Activated CD4-positive, alpha-beta T cell treated with anti-CD3 and anti-CD28 coated beads, Interleukin-2, amount 10 ng/mL, durations not matched to agents 7 days and 5 days (primary cell): ENCODE results near the gene MYO7B. TPM values are rescaled to one million over a fixed set of nuclear protein-coding genes. Genes with fewer than 3 reads are reported as not detected.

Experiments used
- CTCF ChIA-PET: fragments of 350-600 bp; sonication (Branson Sonifier 250); formaldehyde crosslinking; loops from one replicate; lab custom pipeline; 2021; ENCODE audit warnings: antibody characterized with exemption; lab: Charles Lee
- POLR2A ChIA-PET: fragments of 350-600 bp; sonication (Branson Sonifier 250); formaldehyde crosslinking; loops from one replicate; lab custom pipeline; 2021; ENCODE audit warnings: antibody characterized with exemption; lab: Charles Lee
- DNase-seq: peaks from one replicate; pipeline ENCODE4 v3.0.0-alpha.2; 2020
- H3K27ac Mint-ChIP-seq: one replicate; pipeline ENCODE4 v1.8.0; 2021; ENCODE audit warnings: mild to moderate bottlenecking, moderate library complexity, mixed read lengths
- H3K27me3 Mint-ChIP-seq: one replicate; pipeline ENCODE4 v1.8.0; 2021; ENCODE audit warnings: mixed read lengths
- H3K36me3 Mint-ChIP-seq: one replicate; pipeline ENCODE4 v1.8.0; 2021; ENCODE audit warnings: low read depth, mixed read lengths
- H3K4me1 Mint-ChIP-seq: one replicate; pipeline ENCODE4 v1.8.0; 2021; ENCODE audit warnings: mixed read lengths
- H3K4me3 Mint-ChIP-seq: one replicate; pipeline ENCODE4 v1.8.0; 2021; ENCODE audit warnings: mild to moderate bottlenecking, moderate library complexity, mixed read lengths
- H3K9me3 Mint-ChIP-seq: one replicate; pipeline ENCODE4 v1.8.0; 2021; ENCODE audit warnings: mixed read lengths
- total RNA-seq, 2 experiments: library from RNA; stranded (reverse); gene quantifications; one replicate each; pipeline ENCODE4 v1.2.3, GENCODE V29; 2021

MYO7B gene
- total RNA-seq, 2 experiments from 2014 or later = 0.60 to 0.69 TPM

DNA sequence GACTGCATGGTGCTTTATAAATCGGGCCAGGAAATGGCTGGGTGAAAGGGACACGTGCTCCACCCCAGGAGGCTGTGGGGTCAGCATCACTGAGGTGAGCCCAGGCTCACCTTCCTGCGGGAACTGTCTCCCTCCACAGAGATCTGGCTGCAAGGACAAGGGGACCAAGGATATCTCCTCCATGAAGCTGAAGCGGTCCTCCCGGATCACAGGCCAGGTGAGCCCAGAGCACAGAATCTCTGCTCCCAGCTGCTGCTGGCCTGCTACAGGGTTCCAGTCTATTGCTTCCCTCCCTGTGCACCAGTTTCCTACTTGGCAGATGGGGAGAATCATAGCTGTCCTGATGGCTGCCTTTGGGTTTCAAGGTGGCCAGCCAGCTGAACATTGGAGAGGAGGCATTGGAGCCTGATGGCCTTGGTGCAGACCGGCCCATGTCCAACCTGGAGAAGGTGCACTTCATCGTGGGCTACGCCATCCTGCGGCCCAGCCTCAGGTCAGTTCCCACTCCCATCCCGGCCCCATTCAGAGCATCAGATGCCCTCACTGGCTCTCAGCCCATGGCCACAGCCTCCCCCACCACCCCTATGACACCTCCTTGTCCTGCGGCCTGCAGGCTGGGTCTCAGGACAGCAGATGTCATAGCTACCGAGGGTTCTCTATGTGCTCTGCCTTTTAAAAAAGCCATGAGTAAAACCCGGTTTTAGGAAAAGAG is 76.8 kb downstream of the MYO7B start:
- peaks cover 6% of the 10 kb centered on the region for H3K9me3 Mint-ChIP-seq
- no peak overlapping the region for H3K4me3 Mint-ChIP-seq
- peaks cover 25% of the 10 kb centered on the region for H3K4me1 Mint-ChIP-seq
- H3K27ac Mint-ChIP-seq = no peak overlapping the region
- no peaks in the 10 kb centered on the region for H3K36me3 Mint-ChIP-seq
- POLR2A ChIA-PET = no interaction called here
- H3K27me3 Mint-ChIP-seq = peaks cover 11% of the 10 kb centered on the region
- DNase-seq = no peak
- CTCF ChIA-PET = interaction anchor here (1.3 to 2.0 kb wide), 3 partner anchors 13 to 29 kb away, joined by 3 to 4 read pairs (median 3); no protein-coding TSS in a partner anchor

- no peaks in the 10 kb centered on the region for H3K36me3 Mint-ChIP-seq
- POLR2A ChIA-PET = no interaction called here
- CTCF ChIA-PET = interaction anchor here (0.5 to 1.0 kb wide), 4 partner anchors 23 to 96 kb away, joined by 3 to 6 read pairs (median 3); no protein-coding TSS in a partner anchor
Observed at GRCh38 chr2:127614246-127614645, 78.8 kb downstream of the MYO7B start.

DNA sequence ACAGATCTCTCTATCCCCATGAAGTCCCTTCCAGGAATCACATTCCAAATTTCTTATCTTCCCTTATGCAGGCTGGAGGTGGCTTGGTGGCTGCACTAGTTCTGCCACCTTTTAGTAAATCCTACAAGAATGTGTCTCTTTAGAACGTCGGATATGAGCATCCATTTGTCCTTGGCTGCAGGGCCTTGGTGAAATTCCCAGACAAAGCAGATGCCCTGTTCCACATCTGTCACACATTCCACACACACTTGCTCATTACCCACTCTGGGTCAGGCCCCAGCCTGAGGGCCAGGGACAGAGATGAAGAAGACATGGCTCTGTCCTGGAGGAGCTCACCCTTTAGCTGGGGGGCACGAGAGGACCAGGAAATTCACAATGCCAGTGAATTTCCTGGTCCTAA is 79.2 kb downstream of the MYO7B start:
- Mint-ChIP-seq H3K4me1 (peaks cover 23% of the 10 kb centered on the region), H3K4me3 (no peak overlapping the region), H3K9me3 (peaks cover 6% of the 10 kb centered on the region), H3K27me3 (peaks cover 13% of the 10 kb centered on the region), H3K27ac (no peak overlapping the region), H3K36me3 (no peaks in the 10 kb centered on the region)
- DNase-seq = no peak
- ChIA-PET CTCF (no interaction called here), POLR2A (no interaction called here)

More at GRCh38 chr2:127614246-127614645, 78.8 kb downstream of the MYO7B start:
- Mint-ChIP-seq H3K27ac (no peak overlapping the region), H3K9me3 (peaks cover 6% of the 10 kb centered on the region), H3K27me3 (peaks cover 13% of the 10 kb centered on the region), H3K4me1 (peaks cover 25% of the 10 kb centered on the region), H3K4me3 (no peak overlapping the region)
- DNase-seq = no peak

- peak overlapping the region; percentile 1 for H3K27ac Mint-ChIP-seq
- H3K4me1 Mint-ChIP-seq = peaks cover 23% of the 10 kb centered on the region
- ChIA-PET POLR2A (no interaction called here), CTCF (interaction anchor here (0.9 to 2.4 kb wide), 3 partner anchors 16 to 34 kb away, joined by 3 to 6 read pairs (median 3); no protein-coding TSS in a partner anchor)
- no peak overlapping the region for H3K4me3 Mint-ChIP-seq
- peaks cover 13% of the 10 kb centered on the region for H3K27me3 Mint-ChIP-seq
- DNase-seq = peak; percentile 19
- peaks cover 6% of the 10 kb centered on the region for H3K9me3 Mint-ChIP-seq
- H3K36me3 Mint-ChIP-seq = no peaks in the 10 kb centered on the region
Observed at GRCh38 chr2:127615511-127616166, 80.2 kb downstream of the MYO7B start.

DNA sequence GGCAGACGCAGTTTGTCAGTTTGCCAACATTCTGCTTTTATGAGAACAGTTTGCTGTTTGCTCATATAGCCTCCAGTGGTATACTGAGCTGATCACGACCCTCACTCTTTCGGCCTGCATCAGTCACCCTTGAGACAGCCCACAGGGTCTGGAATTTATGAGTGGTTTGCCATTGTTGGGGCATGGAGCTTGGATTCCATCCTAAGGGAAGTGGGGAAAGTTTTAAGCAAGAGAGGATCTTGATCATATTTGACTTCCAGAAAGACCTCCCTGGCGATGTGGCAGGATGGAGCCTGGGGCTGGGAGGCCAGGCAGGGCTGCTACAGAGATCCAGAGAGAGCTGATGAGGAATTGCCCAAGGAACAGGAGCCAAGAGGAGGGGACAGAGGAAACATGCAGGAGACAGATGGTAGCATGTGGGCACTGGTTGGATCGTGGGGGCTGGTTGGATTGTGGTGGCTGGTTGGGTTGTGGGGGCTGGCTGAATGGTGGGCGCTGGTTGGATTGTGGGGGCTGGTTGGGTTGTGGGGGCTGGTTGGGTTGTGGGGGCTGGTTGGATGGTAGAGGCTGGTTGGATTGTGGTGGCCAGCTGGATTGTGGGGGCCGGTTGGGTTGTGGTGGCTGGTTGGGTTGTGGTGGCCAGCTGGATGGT is 83.2 kb downstream of the MYO7B start:
- no peak overlapping the region for H3K4me3 Mint-ChIP-seq
- DNase-seq = no peak
- peaks cover 23% of the 10 kb centered on the region for H3K4me1 Mint-ChIP-seq
- H3K9me3 Mint-ChIP-seq = no peaks in the 10 kb centered on the region
- ChIA-PET POLR2A (no interaction called here), CTCF (no interaction called here)
- peak overlapping the region; percentile 72 for H3K27ac Mint-ChIP-seq
- H3K27me3 Mint-ChIP-seq = peaks cover 9% of the 10 kb centered on the region
- H3K36me3 Mint-ChIP-seq = no peaks in the 10 kb centered on the region

DNA sequence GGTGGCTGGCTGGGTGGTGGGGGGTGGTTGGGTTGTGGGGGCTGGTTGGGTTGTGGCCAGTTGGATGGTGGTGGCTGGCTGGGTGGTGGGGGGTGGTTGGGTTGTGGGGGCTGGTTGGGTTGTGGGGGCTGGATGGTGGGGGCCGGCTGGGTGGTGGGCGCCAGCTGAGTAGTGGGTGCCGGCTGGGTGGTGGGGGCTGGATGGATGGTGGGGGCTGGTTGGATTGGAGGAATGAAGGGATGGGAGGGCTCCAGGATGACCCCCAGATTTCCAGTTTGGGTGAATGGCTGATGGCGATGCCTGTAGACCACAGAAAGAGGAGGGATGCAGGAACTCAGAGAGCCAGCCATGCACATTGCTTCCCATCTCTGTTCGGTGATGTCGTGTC is 83.7 kb downstream of the MYO7B start:
- DNase-seq = no peak
- Mint-ChIP-seq H3K36me3 (no peaks in the 10 kb centered on the region), H3K4me3 (no peak overlapping the region), H3K27me3 (peaks cover 5% of the 10 kb centered on the region), H3K27ac (no peak overlapping the region), H3K4me1 (peaks cover 23% of the 10 kb centered on the region), H3K9me3 (no peaks in the 10 kb centered on the region)
- CTCF ChIA-PET = no interaction called here
- POLR2A ChIA-PET = no interaction called here

GRCh38 chr2:127619877-127620705 is 84.6 kb downstream of the MYO7B start:
- peaks cover 4% of the 10 kb centered on the region for H3K27me3 Mint-ChIP-seq
- H3K9me3 Mint-ChIP-seq = no peaks in the 10 kb centered on the region
- no peaks in the 10 kb centered on the region for H3K36me3 Mint-ChIP-seq
- no peak overlapping the region for H3K4me3 Mint-ChIP-seq
- POLR2A ChIA-PET = no interaction called here
- H3K4me1 Mint-ChIP-seq = peaks cover 20% of the 10 kb centered on the region
- no peak overlapping the region for H3K27ac Mint-ChIP-seq
- CTCF ChIA-PET = interaction anchor here (0.6 kb wide), 1 partner anchor 198 kb away, joined by 3 read pairs; no protein-coding TSS in a partner anchor
- DNase-seq = no peak

DNA sequence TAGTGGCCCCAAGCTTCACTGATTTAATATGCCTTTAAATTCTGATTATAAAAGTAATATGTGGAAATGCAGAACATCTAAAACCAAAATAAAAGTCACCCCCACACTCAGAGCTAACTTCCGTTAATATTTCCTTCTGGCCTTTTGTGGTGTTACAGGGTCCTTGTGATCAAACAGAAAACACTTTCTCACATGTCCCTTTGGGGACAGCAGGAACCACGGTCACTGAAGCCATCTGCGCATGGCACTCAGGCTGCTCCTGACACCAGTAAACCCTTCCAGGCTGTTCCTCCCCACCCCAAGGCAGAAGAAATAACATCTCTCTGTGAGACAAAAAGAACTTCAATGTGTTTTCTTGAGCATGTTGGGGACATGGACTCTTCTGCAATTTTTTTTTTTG is 85.4 kb downstream of the MYO7B start:
- POLR2A ChIA-PET = no interaction called here
- Mint-ChIP-seq H3K27ac (no peak overlapping the region), H3K27me3 (peaks cover 4% of the 10 kb centered on the region), H3K9me3 (no peaks in the 10 kb centered on the region), H3K4me1 (peaks cover 13% of the 10 kb centered on the region), H3K36me3 (no peaks in the 10 kb centered on the region), H3K4me3 (no peak overlapping the region)
- CTCF ChIA-PET = no interaction called here
- DNase-seq = no peak

DNA sequence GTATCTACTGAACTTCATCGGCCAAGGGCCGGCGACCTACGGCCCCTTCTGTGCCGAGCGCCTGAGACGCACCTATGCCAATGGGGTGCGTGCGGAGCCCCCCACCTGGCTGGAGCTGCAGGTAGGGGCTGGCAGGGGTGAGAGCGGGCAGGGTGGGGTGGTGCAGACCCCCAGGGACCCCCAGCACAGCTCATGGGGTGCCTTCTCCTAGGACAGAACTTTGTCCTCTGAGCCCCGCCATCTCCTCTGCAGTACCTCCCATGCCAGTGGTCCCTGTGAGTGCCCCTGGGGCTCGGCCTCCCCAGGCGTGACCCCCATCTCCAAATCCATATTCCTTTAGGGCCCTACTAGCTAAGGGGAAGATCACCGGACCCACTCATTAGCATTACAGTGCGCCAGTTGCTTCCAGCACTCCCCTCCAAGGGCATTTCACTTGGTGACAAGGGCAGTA is 86.5 kb downstream of the MYO7B start:
- no peak overlapping the region for H3K27ac Mint-ChIP-seq

DNA sequence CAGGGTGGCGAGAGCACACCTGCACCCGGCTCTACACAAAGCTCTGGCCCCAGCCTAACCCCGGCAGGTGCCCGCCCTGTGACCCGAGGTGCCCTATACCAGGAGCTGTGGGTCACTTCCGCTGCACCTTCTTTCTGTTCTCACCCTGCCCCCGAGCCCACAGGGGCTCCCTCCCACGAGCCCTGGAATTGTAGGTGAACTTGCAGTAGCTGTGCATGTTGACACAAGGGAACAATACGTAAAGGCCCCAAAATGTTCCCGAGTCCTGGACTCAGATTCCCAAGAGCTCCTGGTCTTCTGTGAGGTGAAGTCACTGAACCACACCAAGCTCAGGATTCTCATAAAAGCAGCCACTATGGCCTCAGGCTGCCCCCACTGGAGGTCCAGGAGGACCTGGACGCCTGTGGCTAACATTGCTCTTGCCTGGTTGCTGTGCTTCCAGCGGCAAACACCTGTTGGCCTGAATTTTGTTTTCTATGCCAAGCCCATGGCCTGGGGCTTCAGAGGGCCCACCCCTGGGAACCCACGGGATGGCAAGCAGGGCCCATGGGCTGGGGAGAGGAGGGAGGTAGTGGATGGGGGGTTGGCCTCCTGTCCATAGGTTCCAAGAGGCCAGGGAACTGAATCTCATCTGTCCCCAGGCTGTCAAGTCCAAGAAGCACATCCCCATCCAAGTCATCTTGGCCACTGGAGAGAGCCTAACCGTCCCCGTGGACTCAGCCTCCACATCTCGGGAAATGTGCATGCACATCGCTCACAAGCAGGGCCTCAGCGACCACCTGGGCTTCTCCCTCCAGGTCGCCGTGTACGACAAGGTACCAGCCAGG is 87.3 kb downstream of the MYO7B start:
- Mint-ChIP-seq H3K27ac (no peak overlapping the region), H3K9me3 (no peaks in the 10 kb centered on the region), H3K36me3 (no peaks in the 10 kb centered on the region), H3K27me3 (peaks cover 2% of the 10 kb centered on the region), H3K4me3 (no peak overlapping the region), H3K4me1 (no peaks in the 10 kb centered on the region)
- ChIA-PET POLR2A (no interaction called here), CTCF (no interaction called here)
- DNase-seq = no peak

More for the DNA sequence above, 86.5 kb downstream of the MYO7B start:
- Mint-ChIP-seq H3K36me3 (no peaks in the 10 kb centered on the region), H3K27me3 (peaks cover 2% of the 10 kb centered on the region), H3K9me3 (no peaks in the 10 kb centered on the region), H3K4me3 (no peak overlapping the region), H3K4me1 (peaks cover 2% of the 10 kb centered on the region)
- CTCF ChIA-PET = no interaction called here
- no peak for DNase-seq
- POLR2A ChIA-PET = no interaction called here

GRCh38 chr2:127623388-127624319 is 88.2 kb downstream of the MYO7B start:
- Mint-ChIP-seq H3K4me1 (no peaks in the 10 kb centered on the region), H3K9me3 (no peaks in the 10 kb centered on the region), H3K4me3 (no peak overlapping the region), H3K27me3 (peaks cover 1% of the 10 kb centered on the region), H3K36me3 (no peaks in the 10 kb centered on the region), H3K27ac (peak overlapping the region; percentile 16)
- POLR2A ChIA-PET = no interaction called here
- CTCF ChIA-PET = no interaction called here
- DNase-seq = no peak
